Inferior parietal cortex (tissue), 1 donor: ENCODE data around the gene THSD7B.

Source experiments
- DNase-seq: peaks from one replicate; pipeline ENCODE4 v3.0.0-alpha.2; 2016; ENCODE audit errors: extremely low spot score

Gene THSD7B

GRCh38 chr2:136823291-136823690 is 57.9 kb downstream of the THSD7B start:
- no peak for DNase-seq

DNA sequence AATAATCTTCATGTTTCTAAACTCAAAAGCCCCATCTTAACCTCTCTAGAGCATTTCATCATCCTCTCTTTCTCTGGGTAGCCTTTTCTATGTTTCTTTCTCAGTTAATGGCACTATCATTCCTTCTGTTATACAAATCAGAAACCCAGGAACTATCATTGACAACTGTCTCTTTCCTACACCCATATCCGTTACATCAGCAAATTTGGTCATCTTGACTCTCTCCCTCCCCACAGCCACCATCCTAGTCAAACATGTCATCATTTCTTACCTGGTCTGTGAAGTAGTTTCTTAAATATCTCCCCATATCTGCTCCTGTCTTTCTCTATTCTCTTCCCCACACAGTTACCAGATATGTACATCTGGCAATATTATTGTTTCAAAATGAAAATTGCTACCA is 62.8 kb downstream of the THSD7B start:
- DNase-seq, result no peak

GRCh38 chr2:136828774-136829173 is 63.4 kb downstream of the THSD7B start:
- no peak for DNase-seq

DNA sequence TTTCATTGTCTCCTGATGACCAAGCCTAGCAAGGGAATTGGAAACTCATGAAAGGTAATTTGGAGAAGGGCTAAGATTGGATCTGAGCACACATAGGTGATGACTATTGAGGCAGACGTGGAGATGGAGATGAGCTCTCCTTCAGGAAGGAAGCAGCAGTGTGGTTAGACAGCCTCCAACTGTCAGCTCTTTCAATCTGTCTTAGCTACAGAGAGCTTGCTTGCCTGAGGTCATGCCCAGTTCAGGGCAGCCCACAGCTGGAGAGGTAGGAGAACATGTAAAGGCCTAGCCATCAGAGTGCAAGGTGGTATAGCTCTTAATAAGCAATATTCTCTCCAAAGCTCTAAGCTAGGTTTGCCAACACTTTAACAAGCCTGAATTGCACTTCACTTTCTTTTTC is 79.2 kb downstream of the THSD7B start:
- DNase-seq, result no peak

GRCh38 chr2:136858656-136859055 is 93.3 kb downstream of the THSD7B start:
- no peak for DNase-seq

GRCh38 chr2:136860443-136860958 is 95.2 kb downstream of the THSD7B start:
- DNase-seq, result no peak

- DNase-seq, result no peak
Measured at GRCh38 chr2:136863468-136863867, 98.1 kb downstream of the THSD7B start.

GRCh38 chr2:136863874-136864273 is 98.5 kb downstream of the THSD7B start:
- DNase-seq, result no peak

DNA sequence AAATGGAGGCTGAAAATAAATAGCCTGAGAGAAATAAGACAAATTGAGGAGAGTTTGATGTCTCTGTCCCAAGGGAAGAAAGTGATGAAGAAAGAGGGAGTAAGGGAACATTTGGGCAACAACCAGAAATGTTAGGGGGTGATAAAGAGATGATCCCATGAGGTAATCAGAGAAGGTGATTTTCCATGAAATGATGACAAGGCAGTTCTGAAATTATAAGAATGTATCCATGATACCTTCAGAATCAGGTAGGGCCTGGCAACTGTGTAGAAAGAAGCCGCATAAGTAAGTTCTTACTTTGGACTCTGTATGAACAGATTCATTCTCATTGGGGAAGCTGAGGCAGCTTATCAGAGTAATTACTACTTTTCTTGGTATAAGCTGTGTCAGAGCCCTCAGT is 106.1 kb downstream of the THSD7B start:
- DNase-seq, result no peak

DNA sequence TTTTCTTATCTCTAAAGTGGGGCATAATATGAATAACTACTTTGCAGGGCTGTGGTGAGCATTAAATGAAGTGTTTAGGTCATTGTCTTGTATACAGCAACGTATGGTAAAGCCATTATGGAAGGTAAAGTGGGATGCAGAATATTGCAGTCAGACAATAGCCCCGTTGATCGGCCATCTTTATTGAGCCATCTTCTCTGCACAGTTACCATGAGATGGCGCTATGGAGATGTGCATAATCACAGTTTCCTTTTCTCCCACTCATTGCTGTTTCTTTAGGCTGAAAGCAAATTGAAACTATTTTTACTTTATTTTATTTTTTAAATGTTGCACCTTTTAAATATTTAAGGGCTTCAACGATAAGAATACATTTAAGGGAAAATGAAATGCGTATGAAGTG is 108.9 kb downstream of the THSD7B start:
- DNase-seq, result no peak

DNA sequence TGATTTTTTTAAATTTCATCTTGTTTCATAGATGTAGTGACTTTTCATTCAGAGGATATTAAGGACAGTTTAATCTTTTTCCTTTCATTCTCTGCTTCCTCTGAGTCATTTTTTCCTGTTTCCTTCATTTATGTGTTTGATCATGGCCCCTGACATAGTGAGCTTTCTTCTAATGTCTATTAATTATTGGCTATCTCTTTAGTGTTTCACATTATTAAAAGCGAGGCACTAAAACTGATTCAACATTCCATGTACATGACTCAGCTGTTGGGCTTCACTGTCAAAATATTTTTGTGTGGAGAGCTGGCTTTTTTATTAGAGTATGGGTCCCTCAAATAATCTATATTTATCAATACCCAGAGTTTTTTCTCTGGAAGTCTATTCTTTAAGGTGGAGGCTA is 125.8 kb downstream of the THSD7B start:
- DNase-seq, result no peak

GRCh38 chr2:136894007-136894634 is 128.8 kb downstream of the THSD7B start:
- no peak for DNase-seq

DNA sequence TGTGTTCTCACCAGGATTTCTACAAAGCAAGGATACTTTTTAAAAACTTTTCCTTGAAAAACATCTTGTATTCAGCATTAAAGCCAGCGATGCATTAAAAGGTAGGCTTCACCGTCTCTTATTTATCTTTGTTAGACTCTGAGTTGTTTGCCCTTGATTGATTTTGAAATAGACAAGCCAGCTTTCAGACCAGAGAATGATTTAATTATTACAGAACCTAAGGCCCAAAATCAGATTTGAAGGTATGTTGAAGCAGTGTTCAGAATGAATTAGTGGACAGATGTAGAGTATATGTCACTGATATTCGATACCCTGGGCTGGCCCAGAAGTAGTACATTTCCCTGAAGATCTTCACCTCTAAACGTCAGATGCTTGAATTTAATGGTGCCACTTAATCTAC is 136.4 kb downstream of the THSD7B start:
- DNase-seq, result no peak

DNA sequence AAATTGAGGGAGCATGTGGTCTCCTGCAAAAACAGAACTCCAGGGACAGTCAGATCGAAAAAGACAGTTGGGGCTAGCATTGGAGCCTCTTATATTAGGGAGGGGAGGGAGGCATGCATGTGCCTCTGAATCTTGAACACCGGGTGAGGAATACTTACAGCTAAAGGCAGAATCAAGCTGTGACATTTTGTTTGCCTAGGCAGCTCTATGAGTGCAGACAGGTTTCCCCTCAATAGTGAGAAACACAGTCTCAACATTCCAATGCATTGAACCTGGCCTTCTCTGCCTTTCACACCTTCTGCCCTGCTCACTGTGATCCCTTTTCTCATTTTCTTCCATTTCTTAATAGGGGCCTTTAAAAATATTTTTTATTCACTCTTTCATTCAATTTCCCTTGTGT is 140.4 kb downstream of the THSD7B start:
- DNase-seq, result no peak

- DNase-seq, result no peak
Measured at GRCh38 chr2:136909777-136910176, 144.4 kb downstream of the THSD7B start.

GRCh38 chr2:136916131-136916530 is 150.8 kb downstream of the THSD7B start:
- no peak for DNase-seq

- no peak for DNase-seq
Measured at GRCh38 chr2:136917411-136917881, 152.1 kb downstream of the THSD7B start.

GRCh38 chr2:136919682-136920081 is 154.3 kb downstream of the THSD7B start:
- DNase-seq, result no peak

- no peak for DNase-seq
Measured at GRCh38 chr2:136920652-136921333, 155.4 kb downstream of the THSD7B start.

DNA sequence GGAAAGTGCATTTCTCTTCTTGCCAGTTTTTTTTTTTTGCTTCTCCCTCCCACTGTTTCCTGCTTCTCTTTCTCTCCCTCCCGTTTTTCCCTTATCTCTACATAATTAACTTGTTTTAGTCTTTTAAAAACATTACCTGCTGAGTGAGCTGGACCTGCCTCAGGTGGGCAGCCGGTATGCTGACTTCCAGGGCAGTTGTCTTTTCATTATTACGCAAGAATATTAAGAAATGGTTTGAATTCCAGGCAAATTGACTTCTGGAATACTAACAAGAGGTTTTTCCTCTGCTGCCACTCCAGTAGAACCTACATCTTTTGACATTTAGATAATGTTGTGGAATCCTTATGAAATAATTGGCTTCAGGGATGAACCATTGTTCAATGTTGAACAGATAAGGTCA is 161.8 kb downstream of the THSD7B start:
- no peak for DNase-seq

DNA sequence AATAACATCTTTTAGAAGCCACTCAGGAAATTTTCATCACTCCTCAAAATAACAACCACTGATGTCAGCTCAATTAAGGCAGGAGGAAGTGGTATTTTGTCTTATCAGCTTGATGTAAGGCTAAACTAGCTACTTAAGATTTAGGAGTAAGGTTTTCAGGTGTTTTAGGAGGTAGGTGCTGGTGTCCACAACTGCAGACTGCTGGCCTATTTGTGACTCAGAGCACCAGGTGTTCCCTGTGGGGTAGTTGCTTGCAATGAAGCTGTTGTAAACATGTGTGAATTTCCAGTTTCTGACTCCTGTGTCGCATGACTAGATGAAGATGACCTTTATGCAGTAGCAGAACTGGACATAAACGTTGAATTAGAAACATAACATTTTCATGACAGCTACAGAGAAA is 164.2 kb downstream of the THSD7B start:
- no peak for DNase-seq

DNA sequence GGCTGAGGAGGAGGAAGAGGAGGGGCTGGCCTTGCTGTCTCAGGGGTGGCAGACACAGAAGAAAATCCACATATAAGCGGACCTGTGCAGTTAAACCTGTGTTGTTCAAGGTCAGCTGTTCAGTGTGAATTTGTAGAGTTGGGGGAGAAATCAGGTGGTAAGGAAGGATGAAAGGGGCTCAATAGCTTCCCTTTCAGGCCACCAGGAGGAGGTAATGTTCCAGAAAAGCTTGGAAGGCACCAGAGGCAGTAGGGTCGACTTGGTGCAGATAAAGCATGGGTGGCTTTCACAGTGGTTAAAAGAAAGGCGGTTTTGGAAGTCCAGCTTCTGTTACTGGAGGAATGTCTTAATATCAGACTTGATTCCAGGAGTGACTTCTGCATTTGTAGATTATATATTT is 167.4 kb downstream of the THSD7B start:
- no peak for DNase-seq

DNA sequence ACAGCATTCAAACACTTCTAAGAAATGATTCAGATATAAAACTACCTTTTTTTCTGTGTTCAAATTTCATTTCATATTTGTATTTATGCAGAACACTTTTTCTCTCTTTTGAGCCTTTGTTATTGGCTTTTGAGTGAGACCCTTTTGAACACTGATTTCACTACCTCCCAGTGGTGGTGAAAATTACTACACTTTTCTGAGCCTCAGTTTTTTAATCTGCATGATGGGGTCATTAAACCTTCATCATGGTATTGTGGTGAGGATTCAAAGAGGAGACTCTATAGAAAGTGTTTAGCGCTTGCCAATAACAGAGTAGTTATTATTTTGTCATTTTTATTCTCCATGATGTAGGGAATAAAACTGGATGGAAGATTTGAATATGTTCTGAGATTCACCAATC is 169.8 kb downstream of the THSD7B start:
- no peak for DNase-seq
